Spleen (tissue), 7 donors: ENCODE data around the gene ATP6V0B.

Source experiments
- POLR2A ChIP-seq, 3 donors: fragments of 450-650 bp; IDR thresholded peaks; one replicate each; pipeline ENCODE4 v1.5.1; 2017; ENCODE audit warnings: antibody characterized with exemption in 3 of 3, mild to moderate bottlenecking in 1 of 3
- TF ChIP-seq, protein P1 (sequence below), 11 experiments: fragments of 200-600 bp in 7 of 11; fragments of 450-650 bp in 4 of 11; sonication (generic) in 4 of 11; IDR thresholded peaks in 8 of 11; conservative IDR thresholded peaks in 3 of 11; 1 replicate in 7 of 11; 2 replicates in 4 of 11; pipeline versions ENCODE4 v1.4.0 to v1.8.0; 2016 to 2021; ENCODE audit warnings: antibody characterized with exemption in 11 of 11, inconsistent platforms in 4 of 11, mild to moderate bottlenecking in 1 of 11
- donor health status: DM: no; HTN: no; CAD: no; lungs with moderate emphysema.
- donor health status: DM: no; HTN: no; CAD: no.
- donor health status: DM: no; HTN: no; CAD: no.

GRCh38 chr1:44015206-44015605 is 40.4 kb downstream of the ATP6V0B start:
- TF ChIP-seq, protein P1, sequence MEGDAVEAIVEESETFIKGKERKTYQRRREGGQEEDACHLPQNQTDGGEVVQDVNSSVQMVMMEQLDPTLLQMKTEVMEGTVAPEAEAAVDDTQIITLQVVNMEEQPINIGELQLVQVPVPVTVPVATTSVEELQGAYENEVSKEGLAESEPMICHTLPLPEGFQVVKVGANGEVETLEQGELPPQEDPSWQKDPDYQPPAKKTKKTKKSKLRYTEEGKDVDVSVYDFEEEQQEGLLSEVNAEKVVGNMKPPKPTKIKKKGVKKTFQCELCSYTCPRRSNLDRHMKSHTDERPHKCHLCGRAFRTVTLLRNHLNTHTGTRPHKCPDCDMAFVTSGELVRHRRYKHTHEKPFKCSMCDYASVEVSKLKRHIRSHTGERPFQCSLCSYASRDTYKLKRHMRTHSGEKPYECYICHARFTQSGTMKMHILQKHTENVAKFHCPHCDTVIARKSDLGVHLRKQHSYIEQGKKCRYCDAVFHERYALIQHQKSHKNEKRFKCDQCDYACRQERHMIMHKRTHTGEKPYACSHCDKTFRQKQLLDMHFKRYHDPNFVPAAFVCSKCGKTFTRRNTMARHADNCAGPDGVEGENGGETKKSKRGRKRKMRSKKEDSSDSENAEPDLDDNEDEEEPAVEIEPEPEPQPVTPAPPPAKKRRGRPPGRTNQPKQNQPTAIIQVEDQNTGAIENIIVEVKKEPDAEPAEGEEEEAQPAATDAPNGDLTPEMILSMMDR (IDR thresholded peaks at IDR 0.05 in 8 of 11, conservative IDR thresholded peaks at IDR 0.05 in 3 of 11): no peak
- no peak for TF ChIP-seq POLR2A (IDR thresholded peaks at IDR 0.05)
